ENCODE measurements around the gene DSG2.

- TF ChIP-seq CTCF (IDR thresholded peaks at IDR 0.05; ENCODE audit: low read depth, low read length) (no peak), MYC (IDR thresholded peaks at IDR 0.05; ENCODE audit: low read depth, low read length) (no peak), POLR2A (IDR thresholded peaks at IDR 0.05; ENCODE audit: extremely low read depth, insufficient read length) (no peak)
Measured at GRCh38 chr18:31493171-31493570, 4.8 kb upstream of the DSG2 start.

Measured in NB4 (cell line).